ENCODE measurements around the gene WIPI1. TPM values are rescaled to one million over a fixed set of nuclear protein-coding genes. Genes with fewer than 3 reads are reported as not detected.

The WIPI1 gene
- total and polyA plus RNA-seq, 9 of the 15 experiments (the other 6 are each of a cell fraction or from before 2014, with no cell fraction given): 3.7 to 23.5 (median 11.8) TPM

GRCh38 chr17:68462381-68463210 lies 5.3 kb upstream of the WIPI1 start (continued):
- TF ChIP-seq, protein P1, sequence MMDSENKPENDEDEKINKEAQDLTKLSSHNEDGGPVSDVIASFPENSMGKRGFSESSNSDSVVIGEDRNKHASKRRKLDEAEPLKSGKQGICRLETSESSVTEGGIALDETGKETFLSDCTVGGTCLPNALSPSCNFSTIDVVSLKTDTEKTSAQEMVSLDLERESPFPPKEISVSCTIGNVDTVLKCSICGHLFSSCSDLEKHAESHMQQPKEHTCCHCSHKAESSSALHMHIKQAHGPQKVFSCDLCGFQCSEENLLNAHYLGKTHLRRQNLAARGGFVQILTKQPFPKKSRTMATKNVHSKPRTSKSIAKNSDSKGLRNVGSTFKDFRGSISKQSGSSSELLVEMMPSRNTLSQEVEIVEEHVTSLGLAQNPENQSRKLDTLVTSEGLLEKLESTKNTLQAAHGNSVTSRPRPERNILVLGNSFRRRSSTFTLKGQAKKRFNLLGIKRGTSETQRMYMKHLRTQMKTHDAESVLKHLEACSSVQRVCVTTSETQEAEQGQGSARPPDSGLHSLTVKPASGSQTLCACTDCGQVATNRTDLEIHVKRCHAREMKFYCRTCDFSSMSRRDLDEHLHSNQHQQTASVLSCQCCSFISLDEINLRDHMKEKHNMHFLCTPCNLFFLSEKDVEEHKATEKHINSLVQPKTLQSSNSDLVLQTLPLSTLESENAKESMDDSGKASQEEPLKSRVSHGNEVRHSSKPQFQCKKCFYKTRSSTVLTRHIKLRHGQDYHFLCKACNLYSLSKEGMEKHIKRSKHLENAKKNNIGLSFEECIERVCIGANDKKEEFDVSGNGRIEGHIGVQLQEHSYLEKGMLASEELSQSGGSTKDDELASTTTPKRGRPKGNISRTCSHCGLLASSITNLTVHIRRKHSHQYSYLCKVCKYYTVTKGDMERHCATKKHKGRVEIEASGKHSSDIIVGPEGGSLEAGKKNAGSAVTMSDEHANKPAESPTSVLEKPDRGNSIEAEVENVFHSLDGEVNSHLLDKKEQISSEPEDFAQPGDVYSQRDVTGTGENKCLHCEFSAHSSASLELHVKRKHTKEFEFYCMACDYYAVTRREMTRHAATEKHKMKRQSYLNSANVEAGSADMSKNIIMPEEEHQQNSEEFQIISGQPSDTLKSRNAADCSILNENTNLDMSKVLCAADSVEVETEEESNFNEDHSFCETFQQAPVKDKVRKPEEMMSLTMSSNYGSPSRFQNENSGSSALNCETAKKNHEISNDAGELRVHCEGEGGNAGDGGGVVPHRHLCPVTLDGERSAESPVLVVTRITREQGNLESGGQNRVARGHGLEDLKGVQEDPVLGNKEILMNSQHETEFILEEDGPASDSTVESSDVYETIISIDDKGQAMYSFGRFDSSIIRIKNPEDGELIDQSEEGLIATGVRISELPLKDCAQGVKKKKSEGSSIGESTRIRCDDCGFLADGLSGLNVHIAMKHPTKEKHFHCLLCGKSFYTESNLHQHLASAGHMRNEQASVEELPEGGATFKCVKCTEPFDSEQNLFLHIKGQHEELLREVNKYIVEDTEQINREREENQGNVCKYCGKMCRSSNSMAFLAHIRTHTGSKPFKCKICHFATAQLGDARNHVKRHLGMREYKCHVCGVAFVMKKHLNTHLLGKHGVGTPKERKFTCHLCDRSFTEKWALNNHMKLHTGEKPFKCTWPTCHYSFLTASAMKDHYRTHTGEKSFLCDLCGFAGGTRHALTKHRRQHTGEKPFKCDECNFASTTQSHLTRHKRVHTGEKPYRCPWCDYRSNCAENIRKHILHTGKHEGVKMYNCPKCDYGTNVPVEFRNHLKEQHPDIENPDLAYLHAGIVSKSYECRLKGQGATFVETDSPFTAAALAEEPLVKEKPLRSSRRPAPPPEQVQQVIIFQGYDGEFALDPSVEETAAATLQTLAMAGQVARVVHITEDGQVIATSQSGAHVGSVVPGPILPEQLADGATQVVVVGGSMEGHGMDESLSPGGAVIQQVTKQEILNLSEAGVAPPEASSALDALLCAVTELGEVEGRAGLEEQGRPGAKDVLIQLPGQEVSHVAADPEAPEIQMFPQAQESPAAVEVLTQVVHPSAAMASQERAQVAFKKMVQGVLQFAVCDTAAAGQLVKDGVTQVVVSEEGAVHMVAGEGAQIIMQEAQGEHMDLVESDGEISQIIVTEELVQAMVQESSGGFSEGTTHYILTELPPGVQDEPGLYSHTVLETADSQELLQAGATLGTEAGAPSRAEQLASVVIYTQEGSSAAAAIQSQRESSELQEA (IDR thresholded peaks at IDR 0.05; ENCODE audit: low read depth): no peak
- TF ChIP-seq ZNF3 (CRISPR knock-in tag; IDR thresholded peaks at IDR 0.05) (no peak), NFXL1 (CRISPR knock-in tag; IDR thresholded peaks at IDR 0.05) (no peak), STAG1 (CRISPR knock-in tag; IDR thresholded peaks at IDR 0.05; ENCODE audit: borderline replicate concordance) (no peak), NONO (IDR thresholded peaks at IDR 0.05; ENCODE audit: low read depth in 2 of 2, low read length in 1 of 2) (no peak), RB1 (IDR thresholded peaks at IDR 0.05; ENCODE audit: low read depth) (0 out of 2 replicates have a peak, but pooled peaks have one; percentile 16), ZNF445 (CRISPR knock-in tag; IDR thresholded peaks at IDR 0.05; ENCODE audit: low read depth) (no peak), ZNF253 (CRISPR knock-in tag; conservative IDR thresholded peaks at IDR 0.05) (no peak), KLF16 (IDR thresholded peaks at IDR 0.05) (no peak), MTA1 (IDR thresholded peaks at IDR 0.05; ENCODE audit: borderline replicate concordance) (no peak), ZNF584 (CRISPR knock-in tag; IDR thresholded peaks at IDR 0.05; ENCODE audit: low read depth) (no peak; the same call in 1 of the 2 replicates)
- TF ChIP-seq, protein P2, sequence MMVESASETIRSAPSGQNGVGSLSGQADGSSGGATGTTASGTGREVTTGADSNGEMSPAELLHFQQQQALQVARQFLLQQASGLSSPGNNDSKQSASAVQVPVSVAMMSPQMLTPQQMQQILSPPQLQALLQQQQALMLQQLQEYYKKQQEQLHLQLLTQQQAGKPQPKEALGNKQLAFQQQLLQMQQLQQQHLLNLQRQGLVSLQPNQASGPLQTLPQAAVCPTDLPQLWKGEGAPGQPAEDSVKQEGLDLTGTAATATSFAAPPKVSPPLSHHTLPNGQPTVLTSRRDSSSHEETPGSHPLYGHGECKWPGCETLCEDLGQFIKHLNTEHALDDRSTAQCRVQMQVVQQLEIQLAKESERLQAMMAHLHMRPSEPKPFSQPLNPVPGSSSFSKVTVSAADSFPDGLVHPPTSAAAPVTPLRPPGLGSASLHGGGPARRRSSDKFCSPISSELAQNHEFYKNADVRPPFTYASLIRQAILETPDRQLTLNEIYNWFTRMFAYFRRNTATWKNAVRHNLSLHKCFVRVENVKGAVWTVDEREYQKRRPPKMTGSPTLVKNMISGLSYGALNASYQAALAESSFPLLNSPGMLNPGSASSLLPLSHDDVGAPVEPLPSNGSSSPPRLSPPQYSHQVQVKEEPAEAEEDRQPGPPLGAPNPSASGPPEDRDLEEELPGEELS (CRISPR knock-in tag; IDR thresholded peaks at IDR 0.05; ENCODE audit: borderline replicate concordance): no peak
- TF ChIP-seq, protein P3, sequence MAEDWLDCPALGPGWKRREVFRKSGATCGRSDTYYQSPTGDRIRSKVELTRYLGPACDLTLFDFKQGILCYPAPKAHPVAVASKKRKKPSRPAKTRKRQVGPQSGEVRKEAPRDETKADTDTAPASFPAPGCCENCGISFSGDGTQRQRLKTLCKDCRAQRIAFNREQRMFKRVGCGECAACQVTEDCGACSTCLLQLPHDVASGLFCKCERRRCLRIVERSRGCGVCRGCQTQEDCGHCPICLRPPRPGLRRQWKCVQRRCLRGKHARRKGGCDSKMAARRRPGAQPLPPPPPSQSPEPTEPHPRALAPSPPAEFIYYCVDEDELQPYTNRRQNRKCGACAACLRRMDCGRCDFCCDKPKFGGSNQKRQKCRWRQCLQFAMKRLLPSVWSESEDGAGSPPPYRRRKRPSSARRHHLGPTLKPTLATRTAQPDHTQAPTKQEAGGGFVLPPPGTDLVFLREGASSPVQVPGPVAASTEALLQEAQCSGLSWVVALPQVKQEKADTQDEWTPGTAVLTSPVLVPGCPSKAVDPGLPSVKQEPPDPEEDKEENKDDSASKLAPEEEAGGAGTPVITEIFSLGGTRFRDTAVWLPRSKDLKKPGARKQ (CRISPR knock-in tag; IDR thresholded peaks at IDR 0.05): no peak
- TF ChIP-seq, protein P4, sequence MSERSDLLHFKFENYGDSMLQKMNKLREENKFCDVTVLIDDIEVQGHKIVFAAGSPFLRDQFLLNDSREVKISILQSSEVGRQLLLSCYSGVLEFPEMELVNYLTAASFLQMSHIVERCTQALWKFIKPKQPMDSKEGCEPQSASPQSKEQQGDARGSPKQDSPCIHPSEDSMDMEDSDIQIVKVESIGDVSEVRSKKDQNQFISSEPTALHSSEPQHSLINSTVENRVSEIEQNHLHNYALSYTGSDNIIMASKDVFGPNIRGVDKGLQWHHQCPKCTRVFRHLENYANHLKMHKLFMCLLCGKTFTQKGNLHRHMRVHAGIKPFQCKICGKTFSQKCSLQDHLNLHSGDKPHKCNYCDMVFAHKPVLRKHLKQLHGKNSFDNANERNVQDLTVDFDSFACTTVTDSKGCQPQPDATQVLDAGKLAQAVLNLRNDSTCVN (CRISPR knock-in tag; IDR thresholded peaks at IDR 0.05): no peak

Measured in K562 (cell line).